Measurements from ENCODE around the gene EIF5A. TPM values are rescaled to one million over a fixed set of nuclear protein-coding genes. Genes with fewer than 3 reads are reported as not detected.
A peak's percentile ranks its signal among the peaks of the same experiment; 100 is the strongest.

The EIF5A gene
- total and polyA plus RNA-seq, 9 donors: 175 to 372 (median 321) TPM

DNA sequence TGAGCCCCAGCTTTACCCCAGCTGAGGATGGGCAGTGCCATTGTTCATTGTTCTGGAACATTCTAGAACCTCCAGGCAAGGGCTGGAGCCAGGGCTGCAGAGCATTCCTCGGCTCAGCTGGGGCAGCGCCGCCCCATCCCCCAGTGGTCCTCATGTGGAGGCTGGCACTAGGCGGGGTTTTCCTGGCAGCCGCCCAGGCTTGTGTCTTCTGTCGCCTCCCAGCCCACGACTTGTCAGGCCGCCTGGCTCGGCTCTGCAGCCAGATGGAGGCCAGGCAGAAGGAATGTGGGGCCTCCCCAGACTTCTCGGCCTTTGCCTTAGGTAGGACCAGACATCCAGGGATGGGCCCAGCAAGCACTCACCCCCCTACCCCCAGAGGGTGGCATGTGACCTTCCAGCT is 47.6 kb downstream of the EIF5A start, which contains the start of gene TMEM95:
Gene TMEM95, plus strand, starts transcription at position 104 of the 400 bp plus-strand sequence. Its CDS starts 49 bp downstream, at position 153.
- peak within 1 kb of the TSS; percentile 69 for H3K27ac ChIP-seq (ENCODE audit: low read length)
- no peaks in the 10 kb centered on the region for H3K9me3 ChIP-seq (replicated peaks; ENCODE audit: control insufficient read depth, low read depth, low read length)
- WGBS (ENCODE audit: insufficient coverage): 41% methylated on average over 10 of the region's 10 CpGs
- H3K4me3 ChIP-seq (ENCODE audit: low read length): no peak within 1 kb of the TSS
- DNase-seq: peak; percentile 76
- no peaks in the 10 kb centered on the region for H3K27me3 ChIP-seq (ENCODE audit: control insufficient read depth, insufficient read depth, low read length)
- H3K4me1 ChIP-seq (ENCODE audit: control insufficient read depth, insufficient read depth, low read length): peaks cover 51% of the 10 kb centered on the region
- no peaks in the 10 kb centered on the region for H3K36me3 ChIP-seq (ENCODE audit: control insufficient read depth, insufficient read depth, low read length)

DNA sequence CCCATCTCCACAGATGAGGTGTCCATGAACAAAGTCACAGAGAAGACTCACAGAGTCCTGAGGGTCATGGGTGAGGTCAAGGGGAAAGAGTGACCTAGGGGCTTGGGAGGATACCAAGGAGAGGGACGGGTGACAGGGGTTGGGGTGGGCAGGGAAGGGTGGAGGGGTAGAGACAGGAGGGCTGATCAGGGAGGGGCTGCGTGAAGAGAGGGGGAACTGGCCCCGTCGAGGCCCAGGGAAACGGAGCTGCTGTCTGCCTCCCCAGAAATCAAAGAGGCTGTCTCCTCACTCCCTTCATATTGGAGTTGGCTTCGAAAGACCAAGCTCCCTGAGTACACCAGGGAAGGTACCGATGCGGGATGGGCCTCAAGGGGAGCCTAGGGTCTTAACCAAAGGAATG is 48.1 kb downstream of the EIF5A start:
- no peaks in the 10 kb centered on the region for H3K36me3 ChIP-seq (ENCODE audit: control insufficient read depth, insufficient read depth, low read length)
- 45% methylated on average over 2 of the region's 8 CpGs for WGBS (ENCODE audit: insufficient coverage)
- no peak overlapping the region for H3K4me3 ChIP-seq (ENCODE audit: low read length)
- no peak for DNase-seq
- H3K27me3 ChIP-seq (ENCODE audit: control insufficient read depth, insufficient read depth, low read length): no peaks in the 10 kb centered on the region
- H3K27ac ChIP-seq (ENCODE audit: low read length): peak overlapping the region; percentile 69
- no peaks in the 10 kb centered on the region for H3K9me3 ChIP-seq (replicated peaks; ENCODE audit: control insufficient read depth, low read depth, low read length)
- H3K4me1 ChIP-seq (ENCODE audit: control insufficient read depth, insufficient read depth, low read length): peaks cover 48% of the 10 kb centered on the region

DNA sequence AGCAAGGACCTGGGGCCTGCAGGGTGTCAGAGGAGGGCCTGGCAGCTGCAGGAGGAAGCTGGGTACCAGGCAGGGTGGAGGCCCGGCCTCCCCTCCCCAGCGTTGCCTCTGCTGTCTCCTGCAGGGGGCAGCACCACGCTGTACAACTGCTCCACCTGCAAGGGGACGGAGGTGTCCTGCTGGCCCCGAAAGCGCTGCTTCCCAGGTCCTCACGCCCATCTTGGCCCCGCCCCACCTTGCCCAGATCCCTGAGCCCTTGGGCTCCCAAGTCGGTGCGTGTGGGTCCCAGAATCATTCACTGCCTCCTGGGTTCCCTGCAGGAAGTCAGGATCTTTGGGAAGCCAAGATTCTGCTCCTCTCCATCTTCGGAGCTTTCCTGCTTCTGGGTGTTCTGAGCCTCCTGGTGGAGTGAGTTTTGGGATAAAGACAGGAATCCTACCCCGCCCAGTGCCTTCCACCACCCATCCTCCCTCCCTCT is 48.7 kb downstream of the EIF5A start:
- peaks cover 43% of the 10 kb centered on the region for H3K4me1 ChIP-seq (ENCODE audit: control insufficient read depth, insufficient read depth, low read length)
- WGBS (ENCODE audit: insufficient coverage): 10% methylated on average over 11 of the region's 12 CpGs
- H3K27me3 ChIP-seq (ENCODE audit: control insufficient read depth, insufficient read depth, low read length): no peaks in the 10 kb centered on the region
- H3K9me3 ChIP-seq (replicated peaks; ENCODE audit: control insufficient read depth, low read depth, low read length): no peaks in the 10 kb centered on the region
- H3K27ac ChIP-seq (ENCODE audit: low read length): no peak overlapping the region
- no peak overlapping the region for H3K4me3 ChIP-seq (ENCODE audit: low read length)
- peak; percentile 76 for DNase-seq
- no peaks in the 10 kb centered on the region for H3K36me3 ChIP-seq (ENCODE audit: control insufficient read depth, insufficient read depth, low read length)

DNA sequence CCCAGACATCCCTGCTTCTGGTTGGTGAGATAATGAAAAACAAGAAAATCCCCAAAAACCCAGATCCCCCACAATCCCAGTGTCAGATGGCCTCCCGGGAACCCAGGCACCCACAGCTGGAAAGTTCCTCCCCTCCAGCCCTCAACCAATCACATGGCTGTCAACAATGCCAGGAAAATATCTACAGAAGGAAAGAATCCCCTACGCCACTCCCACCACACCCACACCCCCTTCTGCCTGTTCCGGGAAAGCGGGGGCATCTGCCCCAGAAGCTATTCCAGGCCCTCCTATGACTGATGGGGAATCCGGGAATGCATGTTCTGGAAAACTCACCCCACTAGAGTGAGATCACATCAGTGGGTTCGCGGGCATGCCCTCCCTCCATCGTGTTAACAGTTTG is 49.3 kb downstream of the EIF5A start:
- Histone ChIP-seq H3K4me3 (ENCODE audit: low read length) (no peak overlapping the region), H3K36me3 (ENCODE audit: control insufficient read depth, insufficient read depth, low read length) (no peaks in the 10 kb centered on the region), H3K27ac (ENCODE audit: low read length) (no peak overlapping the region), H3K27me3 (ENCODE audit: control insufficient read depth, insufficient read depth, low read length) (no peaks in the 10 kb centered on the region), H3K4me1 (ENCODE audit: control insufficient read depth, insufficient read depth, low read length) (peaks cover 43% of the 10 kb centered on the region), H3K9me3 (replicated peaks; ENCODE audit: control insufficient read depth, low read depth, low read length) (no peaks in the 10 kb centered on the region)
- WGBS (ENCODE audit: insufficient coverage): 68% methylated on average over 5 of the region's 8 CpGs
- no peak for DNase-seq

GRCh38 chr17:7357381-7357780 is 50.0 kb downstream of the EIF5A start:
- H3K4me3 ChIP-seq (ENCODE audit: low read length): no peak overlapping the region
- DNase-seq: no peak
- peaks cover 4% of the 10 kb centered on the region for H3K27me3 ChIP-seq (ENCODE audit: control insufficient read depth, insufficient read depth, low read length)
- H3K4me1 ChIP-seq (ENCODE audit: control insufficient read depth, insufficient read depth, low read length): peaks cover 40% of the 10 kb centered on the region
- no peaks in the 10 kb centered on the region for H3K36me3 ChIP-seq (ENCODE audit: control insufficient read depth, insufficient read depth, low read length)
- H3K27ac ChIP-seq (ENCODE audit: low read length): no peak overlapping the region
- H3K9me3 ChIP-seq (replicated peaks; ENCODE audit: control insufficient read depth, low read depth, low read length): no peaks in the 10 kb centered on the region
- 40% methylated on average over 1 of the region's 2 CpGs for WGBS (ENCODE audit: insufficient coverage)

DNA sequence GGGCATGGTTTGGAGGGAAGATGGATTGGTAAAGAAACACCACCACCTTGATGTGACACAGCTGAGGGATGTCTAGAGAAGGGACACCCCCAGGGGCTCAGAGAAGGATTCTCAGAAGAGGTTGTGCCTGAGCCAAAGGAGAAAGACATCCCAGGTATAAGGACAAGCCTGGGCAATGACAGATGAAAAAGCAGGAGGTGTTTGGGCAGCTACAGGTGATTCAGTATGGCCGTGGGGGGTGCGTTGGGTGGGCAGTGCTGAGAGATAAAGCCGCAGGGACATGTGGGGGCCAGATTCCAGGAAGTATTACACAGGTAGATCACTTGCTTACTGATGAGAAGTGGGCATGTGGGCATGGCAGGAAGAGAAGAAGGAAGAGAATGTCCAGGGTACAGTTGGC is 54.5 kb downstream of the EIF5A start:
- Histone ChIP-seq H3K27me3 (ENCODE audit: control insufficient read depth, insufficient read depth, low read length) (peaks cover 4% of the 10 kb centered on the region), H3K27ac (ENCODE audit: low read length) (no peak overlapping the region), H3K4me1 (ENCODE audit: control insufficient read depth, insufficient read depth, low read length) (no peaks in the 10 kb centered on the region), H3K4me3 (ENCODE audit: low read length) (no peak overlapping the region), H3K9me3 (replicated peaks; ENCODE audit: control insufficient read depth, low read depth, low read length) (no peaks in the 10 kb centered on the region), H3K36me3 (ENCODE audit: control insufficient read depth, insufficient read depth, low read length) (no peaks in the 10 kb centered on the region)
- WGBS (ENCODE audit: insufficient coverage): 81% methylated on average over 3 of the region's 3 CpGs
- DNase-seq: no peak

Other genes with a start within 250 kb of the EIF5A start
Only the 30 nearest of the 32 such genes appear.
- gene ASGR2, start 192.8 kb upstream of the EIF5A start, total RNA-seq: 0.04 TPM
- 1 to 10 TPM in 1 of 8 donors, under 1 TPM in 7; 0.30 to 1.1 (median 0.44) TPM for gene ASGR2, start 192.8 kb upstream of the EIF5A start, polyA plus RNA-seq (ENCODE audit: insufficient read depth in 1 of 8, insufficient read length in 8 of 8, low replicate concordance in 1 of 8)
- 1.5 TPM for gene ASGR1, start 128.3 kb upstream of the EIF5A start, total RNA-seq
- 1 to 10 TPM; 1.5 to 3.4 (median 2.3) TPM for gene ASGR1, start 128.3 kb upstream of the EIF5A start, polyA plus RNA-seq (ENCODE audit: insufficient read depth in 1 of 8, insufficient read length in 8 of 8, low replicate concordance in 1 of 8)
- 12.7 TPM for gene DLG4, start 87.8 kb upstream of the EIF5A start, total RNA-seq
- gene DLG4, start 87.8 kb upstream of the EIF5A start, polyA plus RNA-seq (ENCODE audit: insufficient read depth in 1 of 8, insufficient read length in 8 of 8, low replicate concordance in 1 of 8): 10 to 100 TPM; 16.7 to 33.9 (median 22.9) TPM
- gene ACADVL, start 87.7 kb upstream of the EIF5A start, total RNA-seq: 276 TPM
- 100 to 1,000 TPM; 251 to 312 (median 283) TPM for gene ACADVL, start 87.7 kb upstream of the EIF5A start, polyA plus RNA-seq (ENCODE audit: insufficient read depth in 1 of 8, insufficient read length in 8 of 8, low replicate concordance in 1 of 8)
- 34.1 TPM for gene DVL2, start 73.1 kb upstream of the EIF5A start, total RNA-seq
- 10 to 100 TPM; 31.2 to 43.3 (median 40.0) TPM for gene DVL2, start 73.1 kb upstream of the EIF5A start, polyA plus RNA-seq (ENCODE audit: insufficient read depth in 1 of 8, insufficient read length in 8 of 8, low replicate concordance in 1 of 8)
- 29.1 TPM for gene PHF23, start 68.2 kb upstream of the EIF5A start, total RNA-seq
- 10 to 100 TPM; 32.8 to 47.8 (median 40.0) TPM for gene PHF23, start 68.2 kb upstream of the EIF5A start, polyA plus RNA-seq (ENCODE audit: insufficient read depth in 1 of 8, insufficient read length in 8 of 8, low replicate concordance in 1 of 8)
- 324 TPM for gene GABARAP, start 65.2 kb upstream of the EIF5A start, total RNA-seq
- 100 to 1,000 TPM; 308 to 363 (median 333) TPM for gene GABARAP, start 65.2 kb upstream of the EIF5A start, polyA plus RNA-seq (ENCODE audit: insufficient read depth in 1 of 8, insufficient read length in 8 of 8, low replicate concordance in 1 of 8)
- 43.4 TPM for gene CTDNEP1, start 55.9 kb upstream of the EIF5A start, total RNA-seq
- 100 to 1,000 TPM; 152 to 181 (median 165) TPM for gene CTDNEP1, start 55.9 kb upstream of the EIF5A start, polyA plus RNA-seq (ENCODE audit: insufficient read depth in 1 of 8, insufficient read length in 8 of 8, low replicate concordance in 1 of 8)
- 45.4 TPM for gene ELP5, start 55.4 kb upstream of the EIF5A start, total RNA-seq
- gene ELP5, start 55.4 kb upstream of the EIF5A start, polyA plus RNA-seq (ENCODE audit: insufficient read depth in 1 of 8, insufficient read length in 8 of 8, low replicate concordance in 1 of 8): 10 to 100 TPM; 36.7 to 64.6 (median 39.6) TPM
- 0.71 TPM for gene CLDN7, start 45.1 kb upstream of the EIF5A start, total RNA-seq
- 1 to 10 TPM in 7 of 8 donors, under 1 TPM in 1; 0.28 to 8.8 (median 2.0) TPM for gene CLDN7, start 45.1 kb upstream of the EIF5A start, polyA plus RNA-seq (ENCODE audit: insufficient read depth in 1 of 8, insufficient read length in 8 of 8, low replicate concordance in 1 of 8)
- 21.3 TPM for gene SLC2A4, start 25.9 kb upstream of the EIF5A start, total RNA-seq
- 10 to 100 TPM in 6 of 8 donors, 1 to 10 TPM in 2; 7.1 to 35.3 (median 24.5) TPM for gene SLC2A4, start 25.9 kb upstream of the EIF5A start, polyA plus RNA-seq (ENCODE audit: insufficient read depth in 1 of 8, insufficient read length in 8 of 8, low replicate concordance in 1 of 8)
- gene YBX2, start 13.0 kb upstream of the EIF5A start, total RNA-seq: 0.58 TPM
- 1 to 10 TPM in 6 of 8 donors, under 1 TPM in 2; 0.36 to 2.7 (median 1.4) TPM for gene YBX2, start 13.0 kb upstream of the EIF5A start, polyA plus RNA-seq (ENCODE audit: insufficient read depth in 1 of 8, insufficient read length in 8 of 8, low replicate concordance in 1 of 8)
- 34.7 TPM for gene GPS2, start 7.7 kb downstream of the EIF5A start, total RNA-seq
- 10 to 100 TPM; 57.5 to 65.9 (median 59.8) TPM for gene GPS2, start 7.7 kb downstream of the EIF5A start, polyA plus RNA-seq (ENCODE audit: insufficient read depth in 1 of 8, insufficient read length in 8 of 8, low replicate concordance in 1 of 8)
- gene NEURL4, start 21.7 kb downstream of the EIF5A start, total RNA-seq: 17.7 TPM
- gene NEURL4, start 21.7 kb downstream of the EIF5A start, polyA plus RNA-seq (ENCODE audit: insufficient read depth in 1 of 8, insufficient read length in 8 of 8, low replicate concordance in 1 of 8): 10 to 100 TPM; 13.3 to 21.7 (median 19.2) TPM
- gene ACAP1, start 28.9 kb downstream of the EIF5A start, total RNA-seq: 12.1 TPM
- gene ACAP1, start 28.9 kb downstream of the EIF5A start, polyA plus RNA-seq (ENCODE audit: insufficient read depth in 1 of 8, insufficient read length in 8 of 8, low replicate concordance in 1 of 8): 10 to 100 TPM in 2 of 8 donors, 1 to 10 TPM in 6; 4.7 to 10.2 (median 7.2) TPM
- gene KCTD11, start 44.5 kb downstream of the EIF5A start, total RNA-seq: 4.7 TPM
- gene KCTD11, start 44.5 kb downstream of the EIF5A start, polyA plus RNA-seq (ENCODE audit: insufficient read depth in 1 of 8, insufficient read length in 8 of 8, low replicate concordance in 1 of 8): 10 to 100 TPM in 1 of 8 donors, 1 to 10 TPM in 7; 6.8 to 10.5 (median 7.9) TPM
- not detected for gene TMEM95, start 47.5 kb downstream of the EIF5A start, total RNA-seq
- gene TMEM95, start 47.5 kb downstream of the EIF5A start, polyA plus RNA-seq (ENCODE audit: insufficient read depth in 1 of 8, insufficient read length in 8 of 8, low replicate concordance in 1 of 8): not detected
- 0.31 TPM for gene TNK1, start 73.5 kb downstream of the EIF5A start, total RNA-seq
- 1 to 10 TPM in 2 of 8 donors, under 1 TPM in 6; 0.23 to 1.3 (median 0.70) TPM for gene TNK1, start 73.5 kb downstream of the EIF5A start, polyA plus RNA-seq (ENCODE audit: insufficient read depth in 1 of 8, insufficient read length in 8 of 8, low replicate concordance in 1 of 8)
- 14.2 TPM for gene PLSCR3, start 86.9 kb downstream of the EIF5A start, total RNA-seq
- gene PLSCR3, start 86.9 kb downstream of the EIF5A start, polyA plus RNA-seq (ENCODE audit: insufficient read depth in 1 of 8, insufficient read length in 8 of 8, low replicate concordance in 1 of 8): 10 to 100 TPM; 24.2 to 38.9 (median 30.0) TPM
- 100 TPM for gene TMEM256, start 96.5 kb downstream of the EIF5A start, total RNA-seq
- 10 to 100 TPM; 45.4 to 70.0 (median 57.7) TPM for gene TMEM256, start 96.5 kb downstream of the EIF5A start, polyA plus RNA-seq (ENCODE audit: insufficient read depth in 1 of 8, insufficient read length in 8 of 8, low replicate concordance in 1 of 8)
- 7.7 TPM for gene NLGN2, start 100.2 kb downstream of the EIF5A start, total RNA-seq
- 10 to 100 TPM; 20.6 to 36.2 (median 27.0) TPM for gene NLGN2, start 100.2 kb downstream of the EIF5A start, polyA plus RNA-seq (ENCODE audit: insufficient read depth in 1 of 8, insufficient read length in 8 of 8, low replicate concordance in 1 of 8)
- gene SPEM1, start 112.7 kb downstream of the EIF5A start, total RNA-seq: not detected
- not detected for gene SPEM1, start 112.7 kb downstream of the EIF5A start, polyA plus RNA-seq (ENCODE audit: insufficient read depth in 1 of 8, insufficient read length in 8 of 8, low replicate concordance in 1 of 8)
- gene SPEM2, start 118.0 kb downstream of the EIF5A start, total RNA-seq: not detected
- gene SPEM2, start 118.0 kb downstream of the EIF5A start, polyA plus RNA-seq (ENCODE audit: insufficient read depth in 1 of 8, insufficient read length in 8 of 8, low replicate concordance in 1 of 8): not detected
- gene SPEM3, start 121.2 kb downstream of the EIF5A start, total RNA-seq: not detected
- gene SPEM3, start 121.2 kb downstream of the EIF5A start, polyA plus RNA-seq (ENCODE audit: insufficient read depth in 1 of 8, insufficient read length in 8 of 8, low replicate concordance in 1 of 8): under 1 TPM in 1 of 8 donors, not detected in 7; 0.26 TPM
- 0.93 TPM for gene TMEM102, start 127.8 kb downstream of the EIF5A start, total RNA-seq
- 1 to 10 TPM in 4 of 8 donors, under 1 TPM in 4; 0.72 to 1.7 (median 0.95) TPM for gene TMEM102, start 127.8 kb downstream of the EIF5A start, polyA plus RNA-seq (ENCODE audit: insufficient read depth in 1 of 8, insufficient read length in 8 of 8, low replicate concordance in 1 of 8)
- gene FGF11, start 131.9 kb downstream of the EIF5A start, total RNA-seq: 1.6 TPM
- 1 to 10 TPM; 1.0 to 4.8 (median 2.1) TPM for gene FGF11, start 131.9 kb downstream of the EIF5A start, polyA plus RNA-seq (ENCODE audit: insufficient read depth in 1 of 8, insufficient read length in 8 of 8, low replicate concordance in 1 of 8)
- 52.8 TPM for gene CHRNB1, start 137.4 kb downstream of the EIF5A start, total RNA-seq
- 10 to 100 TPM; 58.0 to 80.8 (median 70.9) TPM for gene CHRNB1, start 137.4 kb downstream of the EIF5A start, polyA plus RNA-seq (ENCODE audit: insufficient read depth in 1 of 8, insufficient read length in 8 of 8, low replicate concordance in 1 of 8)
- 14.1 TPM for gene ZBTB4, start 172.0 kb downstream of the EIF5A start, total RNA-seq
- gene ZBTB4, start 172.0 kb downstream of the EIF5A start, polyA plus RNA-seq (ENCODE audit: insufficient read depth in 1 of 8, insufficient read length in 8 of 8, low replicate concordance in 1 of 8): 10 to 100 TPM; 20.1 to 31.6 (median 24.5) TPM
- gene SLC35G6, start 173.8 kb downstream of the EIF5A start, total RNA-seq: not detected
- gene SLC35G6, start 173.8 kb downstream of the EIF5A start, polyA plus RNA-seq (ENCODE audit: insufficient read depth in 1 of 8, insufficient read length in 8 of 8, low replicate concordance in 1 of 8): under 1 TPM in 6 of 8 donors, not detected in 2; 0.09 to 0.27 (median 0.18) TPM
- gene POLR2A, start 176.7 kb downstream of the EIF5A start, total RNA-seq: 30.9 TPM
- gene POLR2A, start 176.7 kb downstream of the EIF5A start, polyA plus RNA-seq (ENCODE audit: insufficient read depth in 1 of 8, insufficient read length in 8 of 8, low replicate concordance in 1 of 8): 10 to 100 TPM; 42.0 to 81.0 (median 60.8) TPM

All from muscle of leg (tissue), 11 donors.